HCT116 (cell line): ENCODE results near the gene ILRUN. TPM values are rescaled to one million over a fixed set of nuclear protein-coding genes. Genes with fewer than 3 reads are reported as not detected.
A peak's percentile ranks its signal among the peaks of the same experiment; 100 is the strongest.

Experiments used
- ATAC-seq: fragments of 200-7000 bp; cut with Tn5 transposase; 2 replicates; pipeline ENCODE4 v1.9.1; 2020; ENCODE audit warnings: mild to moderate bottlenecking, moderate library complexity
- BruUV-seq: library from RNA; stranded (reverse); fragments of 400-500 nt; replicated peaks from 2 replicates; lab custom pipeline; 2021; lab: Mats Ljungman, UMichigan
- CTCF ChIA-PET: fragments of 300-600 bp; sonication (Branson Sonifier 250); formaldehyde crosslinking; loops from one replicate; lab custom pipeline; 2021; ENCODE audit warnings: antibody characterized with exemption; lab: Charles Lee
- POLR2A ChIA-PET: fragments of 300-600, 350-600 bp; sonication (Branson Sonifier 250); formaldehyde crosslinking; loops from one replicate; lab custom pipeline; 2021; ENCODE audit warnings: antibody characterized with exemption; lab: Charles Lee
- RAD21 ChIA-PET, 2 experiments: fragments of 300-600 bp; sonication (Branson Sonifier 250); formaldehyde crosslinking; loops; one replicate each; lab custom pipeline; 2023; ENCODE audit warnings: low total read pairs in 2 of 2; ENCODE audit not compliant: uncharacterized antibody in 2 of 2, unreplicated experiment in 2 of 2, low non-redundant PET in 1 of 2; lab: Charles Lee
- DNase-seq: peaks from one replicate; pipeline ENCODE4 v3.0.0-alpha.2; 2010; ENCODE audit warnings: low read depth, low spot score
- H2AFZ ChIP-seq: fragments of 200-600 bp; shearing (Covaris generic), sonication (generic); 2 replicates; pipeline ENCODE4 v1.6.1; 2017; ENCODE audit warnings: low read depth, mixed run types, mixed read lengths, antibody characterized with exemption, low read length; ENCODE audit not compliant: poor library complexity, severe bottlenecking
- H3K27ac ChIP-seq: 2 replicates; pipeline ENCODE4 v1.5.1; 2012; ENCODE audit warnings: low read depth, low read length
- H3K27me3 ChIP-seq: fragments of 200-600 bp; sonication (generic); 2 replicates; pipeline ENCODE4 v1.6.1; 2016; ENCODE audit warnings: mixed run types, low read length, mixed read lengths; ENCODE audit not compliant: insufficient read depth
- H3K36me3 ChIP-seq, 2 experiments: fragments of 200-500 bp in 1 of 2; fragments of 200-600 bp in 1 of 2; sonication (Bioruptor generic) in 1 of 2; sonication (generic) in 1 of 2; 2 replicates each; pipeline versions ENCODE4 v1.5.1 to v1.6.1; 2014 to 2016; ENCODE audit warnings: low read length in 2 of 2, inconsistent platforms in 1 of 2, mixed read lengths in 1 of 2, mixed run types in 1 of 2; ENCODE audit not compliant: insufficient read depth in 2 of 2, control insufficient read depth in 1 of 2
- H3K4me1 ChIP-seq, 2 experiments: fragments of 200-600 bp in 1 of 2; sonication (generic) in 1 of 2; 2 replicates each; pipeline versions ENCODE4 v1.5.1 to v1.6.1; 2012 to 2017; ENCODE audit warnings: low read length in 2 of 2, inconsistent platforms in 1 of 2, mild to moderate bottlenecking in 1 of 2, mixed read lengths in 1 of 2, mixed run types in 1 of 2, moderate library complexity in 1 of 2; ENCODE audit not compliant: insufficient read depth in 2 of 2, control insufficient read depth in 1 of 2
- H3K4me2 ChIP-seq: fragments of 200-600 bp; sonication (generic); 2 replicates; pipeline ENCODE4 v1.6.1; 2017; ENCODE audit warnings: mixed run types, low read length, mixed read lengths
- H3K4me3 ChIP-seq, 2 experiments: fragments of 200-600 bp in 1 of 2; sonication (generic) in 1 of 2; replicated peaks in 1 of 2; 2 replicates each; pipeline ENCODE4 v1.5.1; 2011 to 2016; ENCODE audit warnings: low read length in 2 of 2, control low read depth in 1 of 2, low read depth in 1 of 2, mild to moderate bottlenecking in 1 of 2, mixed read lengths in 1 of 2, mixed run types in 1 of 2
- H3K79me2 ChIP-seq: fragments of 200-600 bp; sonication (generic); 2 replicates; pipeline ENCODE4 v1.6.1; 2017; ENCODE audit warnings: mild to moderate bottlenecking, mixed run types, low read length, moderate library complexity, mixed read lengths; ENCODE audit not compliant: insufficient read depth
- H3K9ac ChIP-seq: fragments of 200-600 bp; sonication (generic); 2 replicates; pipeline ENCODE4 v1.6.1; 2016; ENCODE audit warnings: low read length, mixed read lengths
- H3K9me2 ChIP-seq: fragments of 200-600 bp; sonication (generic), shearing (Covaris generic); 2 replicates; pipeline ENCODE4 v1.6.1; 2017; ENCODE audit warnings: mixed run types, mild to moderate bottlenecking, moderate library complexity; ENCODE audit not compliant: insufficient read depth
- H3K9me3 ChIP-seq, 2 experiments: fragments of 200-500 bp in 1 of 2; fragments of 200-600 bp in 1 of 2; sonication (Bioruptor generic) in 1 of 2; sonication (generic) in 1 of 2; 2 replicates each; pipeline ENCODE4 v1.6.1; 2014 to 2017; ENCODE audit warnings: low read length in 2 of 2, mixed read lengths in 2 of 2, inconsistent platforms in 1 of 2, low read depth in 1 of 2, mild to moderate bottlenecking in 1 of 2, mixed run types in 1 of 2, moderate library complexity in 1 of 2; ENCODE audit not compliant: control insufficient read depth in 1 of 2, insufficient read depth in 1 of 2
- H4K20me1 ChIP-seq: fragments of 200-600 bp; sonication (generic), shearing (Covaris generic); 2 replicates; pipeline ENCODE4 v1.6.1; 2017; ENCODE audit warnings: mixed run types, mild to moderate bottlenecking, moderate library complexity; ENCODE audit not compliant: insufficient read depth
- CBX3 ChIP-seq: IDR thresholded peaks from 2 replicates; pipeline ENCODE4 v1.6.1; 2012; ENCODE audit warnings: low read depth
- EZH2 ChIP-seq: fragments of 200-600 bp; sonication (generic); IDR thresholded peaks from 2 replicates; pipeline ENCODE4 v1.6.1; 2017; ENCODE audit warnings: antibody characterized with exemption, mixed run types
- EZH2phosphoT487 ChIP-seq: fragments of 200-600 bp; IDR thresholded peaks from 2 replicates; pipeline ENCODE4 v1.6.1; 2018; ENCODE audit warnings: antibody characterized with exemption, borderline replicate concordance
- JUND ChIP-seq: IDR thresholded peaks from 2 replicates; pipeline ENCODE4 v1.6.1; 2012
- POLR2A ChIP-seq: IDR thresholded peaks from 2 replicates; pipeline ENCODE4 v1.7.0; 2011; ENCODE audit warnings: borderline replicate concordance; ENCODE audit not compliant: insufficient read depth, insufficient read length; ENCODE audit errors: extremely low read depth
- POLR2AphosphoS5 ChIP-seq: IDR thresholded peaks from 2 replicates; pipeline ENCODE4 v1.6.1; 2011; ENCODE audit warnings: mild to moderate bottlenecking, low read depth, low read length, moderate library complexity
- SRF ChIP-seq: IDR thresholded peaks from 2 replicates; pipeline ENCODE4 v1.6.1; 2012; ENCODE audit warnings: low read depth
- TCF7L2 ChIP-seq: IDR thresholded peaks from 2 replicates; pipeline ENCODE4 v1.7.0; 2011; ENCODE audit warnings: borderline replicate concordance, inconsistent platforms; ENCODE audit not compliant: insufficient read depth, insufficient read length; ENCODE audit errors: extremely low read depth
- ZNF274 ChIP-seq: fragments of 200-500 bp; sonication (Bioruptor generic); IDR thresholded peaks from 2 replicates; pipeline ENCODE4 v1.6.1; 2014; ENCODE audit warnings: mild to moderate bottlenecking, low read depth, low read length, inconsistent platforms
- intact Hi-C: fragments of 100-400 bp; cut with micrococcal nuclease; formaldehyde crosslinking; loops from 2 replicates; pipeline ENCODE4 v1.10.0; 2022
- total RNA-seq: library from RNA; stranded (reverse); gene quantifications from one replicate; pipeline ENCODE4 v1.2.1, GENCODE V29; 2021; ENCODE audit not compliant: unreplicated experiment
- TF ChIP-seq, protein P1 (sequence below): IDR thresholded peaks from 2 replicates; pipeline ENCODE4 v1.6.1; 2012
- TF ChIP-seq, protein P2 (sequence below), 3 experiments: fragments of 200-600 bp in 1 of 3; sonication (generic) in 1 of 3; IDR thresholded peaks in 2 of 3; conservative IDR thresholded peaks in 1 of 3; 2 replicates each; pipeline ENCODE4 v1.5.1; 2012 to 2017; ENCODE audit warnings: low read depth in 2 of 3, low read length in 2 of 3, antibody characterized with exemption in 1 of 3, borderline replicate concordance in 1 of 3, control low read depth in 1 of 3, mild to moderate bottlenecking in 1 of 3, mixed read lengths in 1 of 3, mixed run types in 1 of 3, moderate library complexity in 1 of 3; ENCODE audit not compliant: insufficient read depth in 1 of 3
- TF ChIP-seq, protein P3 (sequence below): IDR thresholded peaks from 2 replicates; pipeline ENCODE4 v1.6.1; 2011; ENCODE audit warnings: mild to moderate bottlenecking, low read length, moderate library complexity; ENCODE audit not compliant: insufficient replicate concordance; ENCODE audit errors: extremely low read depth

Gene ILRUN
- total RNA-seq, 1 experiment from 2014 or later: 51.9 TPM

DNA sequence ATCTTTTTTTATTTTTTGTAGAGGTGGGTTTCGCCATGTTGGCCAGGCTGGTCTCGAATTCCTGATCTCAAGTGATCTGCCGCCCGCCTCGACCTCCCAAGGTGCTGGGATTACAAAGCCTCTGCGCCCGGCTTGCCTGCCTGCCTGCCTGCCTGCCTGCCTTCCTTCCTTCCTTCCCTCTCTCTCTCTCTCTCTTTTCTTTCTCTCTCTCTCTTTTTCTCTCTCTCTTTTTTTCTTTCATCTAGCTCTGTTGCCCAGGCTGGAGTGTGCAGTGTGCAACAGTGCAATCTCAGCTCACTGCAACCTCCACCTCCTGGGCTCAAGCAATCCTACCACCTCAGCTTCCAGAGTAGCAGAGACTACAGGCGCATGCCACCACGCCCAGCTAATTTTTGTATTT, 4.6 kb upstream of the ILRUN start:
- Histone ChIP-seq H3K27me3 (no peaks in the 10 kb centered on the region), H3K4me1 (peaks cover 0 to 12% of the 10 kb centered on the region in 2 experiments; a peak in 3 of 4 replicates), H4K20me1 (no peaks in the 10 kb centered on the region), H3K79me2 (peaks cover 3% of the 10 kb centered on the region), H3K4me3 (no peak overlapping the region), H3K36me3 (no peaks in the 10 kb centered on the region), H3K9me2 (no peaks in the 10 kb centered on the region), H2AFZ (no peak overlapping the region), H3K27ac (no peak overlapping the region), H3K9me3 (no peaks in the 10 kb centered on the region), H3K4me2 (no peak overlapping the region), H3K9ac (no peak overlapping the region)
- TF ChIP-seq ZNF274 (no peak), POLR2AphosphoS5 (no peak), TCF7L2 (no peak), JUND (no peak)
- ATAC-seq: no peak
- DNase-seq: no peak
- BruUV-seq: no TSS peak
- ChIA-PET CTCF (no interaction called here), RAD21 (no interaction called here), POLR2A (interaction anchor here (0.7 kb wide), 1 partner anchor 1056 kb away, joined by 3 read pairs; no protein-coding TSS in a partner anchor)
- intact Hi-C loops: no loop called here

DNA sequence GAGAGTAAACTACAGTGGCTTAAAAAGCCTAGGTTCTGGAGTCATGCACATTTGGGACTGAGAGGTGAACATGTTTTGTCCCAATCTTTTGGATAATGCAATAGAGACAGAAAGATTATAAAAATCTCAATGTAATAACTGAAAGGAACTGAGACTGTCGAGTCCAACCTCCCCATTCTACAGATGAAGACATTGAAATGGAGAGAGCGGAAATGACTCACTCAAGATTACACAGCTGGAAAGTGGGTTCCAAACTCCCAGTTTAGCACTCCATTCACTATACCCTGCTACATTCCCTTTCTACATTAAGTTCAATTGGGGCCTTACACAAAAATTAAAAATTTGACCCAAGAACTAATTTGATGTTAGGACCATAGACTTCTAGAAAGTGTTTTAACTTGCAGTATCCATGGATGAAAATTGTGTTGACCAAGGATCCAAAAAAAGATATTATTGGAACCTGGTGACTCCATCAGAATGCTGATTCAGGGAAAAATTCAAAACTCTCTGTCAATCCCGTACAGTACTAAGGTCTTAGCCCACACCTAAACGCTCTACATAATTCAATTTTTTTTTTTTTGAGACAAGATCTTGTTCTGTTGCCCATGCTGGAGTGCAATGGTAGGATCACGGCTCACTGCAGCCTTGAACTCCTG, 1.5 kb upstream of the ILRUN start:
- Histone ChIP-seq H3K4me2 (peak overlapping the region; percentile 90; the same call in 1 of the 2 replicates), H3K9me2 (no peaks in the 10 kb centered on the region), H3K9ac (no peak overlapping the region), H3K27me3 (no peaks in the 10 kb centered on the region), H3K79me2 (peaks cover 34% of the 10 kb centered on the region), H3K9me3 (no peaks in the 10 kb centered on the region), H3K4me3 (no peak overlapping the region), H3K4me1 (peaks cover 0 to 18% of the 10 kb centered on the region in 2 experiments; a peak in 3 of 4 replicates), H3K36me3 (no peaks in the 10 kb centered on the region), H2AFZ (no peak overlapping the region), H4K20me1 (no peaks in the 10 kb centered on the region), H3K27ac (no peak overlapping the region)
- ATAC-seq (no peak), DNase-seq (no peak)
- ChIA-PET POLR2A (no interaction called here), CTCF (no interaction called here), RAD21 (no interaction called here)
- intact Hi-C loops: loop anchor here (2.0 kb wide), 1 partner anchor 59 kb away; the partner anchor contains the start of gene SNRPC
- BruUV-seq: no TSS peak
- no peak for TF ChIP-seq EZH2
- no peak for TF ChIP-seq POLR2A
- no peak for TF ChIP-seq JUND
- TF ChIP-seq CBX3: no peak
- TF ChIP-seq, protein P1, sequence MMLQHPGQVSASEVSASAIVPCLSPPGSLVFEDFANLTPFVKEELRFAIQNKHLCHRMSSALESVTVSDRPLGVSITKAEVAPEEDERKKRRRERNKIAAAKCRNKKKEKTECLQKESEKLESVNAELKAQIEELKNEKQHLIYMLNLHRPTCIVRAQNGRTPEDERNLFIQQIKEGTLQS: no peak
- no peak for TF ChIP-seq SRF
- no peak for TF ChIP-seq EZH2phosphoT487
- TF ChIP-seq, protein P2, sequence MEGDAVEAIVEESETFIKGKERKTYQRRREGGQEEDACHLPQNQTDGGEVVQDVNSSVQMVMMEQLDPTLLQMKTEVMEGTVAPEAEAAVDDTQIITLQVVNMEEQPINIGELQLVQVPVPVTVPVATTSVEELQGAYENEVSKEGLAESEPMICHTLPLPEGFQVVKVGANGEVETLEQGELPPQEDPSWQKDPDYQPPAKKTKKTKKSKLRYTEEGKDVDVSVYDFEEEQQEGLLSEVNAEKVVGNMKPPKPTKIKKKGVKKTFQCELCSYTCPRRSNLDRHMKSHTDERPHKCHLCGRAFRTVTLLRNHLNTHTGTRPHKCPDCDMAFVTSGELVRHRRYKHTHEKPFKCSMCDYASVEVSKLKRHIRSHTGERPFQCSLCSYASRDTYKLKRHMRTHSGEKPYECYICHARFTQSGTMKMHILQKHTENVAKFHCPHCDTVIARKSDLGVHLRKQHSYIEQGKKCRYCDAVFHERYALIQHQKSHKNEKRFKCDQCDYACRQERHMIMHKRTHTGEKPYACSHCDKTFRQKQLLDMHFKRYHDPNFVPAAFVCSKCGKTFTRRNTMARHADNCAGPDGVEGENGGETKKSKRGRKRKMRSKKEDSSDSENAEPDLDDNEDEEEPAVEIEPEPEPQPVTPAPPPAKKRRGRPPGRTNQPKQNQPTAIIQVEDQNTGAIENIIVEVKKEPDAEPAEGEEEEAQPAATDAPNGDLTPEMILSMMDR (IDR thresholded peaks at IDR 0.05 in 2 of 3, conservative IDR thresholded peaks at IDR 0.05 in 1 of 3; ENCODE audit: borderline replicate concordance in 1 of 3, insufficient read depth in 1 of 3, low read depth in 2 of 3, low read length in 2 of 3): no peak
- TF ChIP-seq POLR2AphosphoS5: no peak
- TF ChIP-seq, protein P3, sequence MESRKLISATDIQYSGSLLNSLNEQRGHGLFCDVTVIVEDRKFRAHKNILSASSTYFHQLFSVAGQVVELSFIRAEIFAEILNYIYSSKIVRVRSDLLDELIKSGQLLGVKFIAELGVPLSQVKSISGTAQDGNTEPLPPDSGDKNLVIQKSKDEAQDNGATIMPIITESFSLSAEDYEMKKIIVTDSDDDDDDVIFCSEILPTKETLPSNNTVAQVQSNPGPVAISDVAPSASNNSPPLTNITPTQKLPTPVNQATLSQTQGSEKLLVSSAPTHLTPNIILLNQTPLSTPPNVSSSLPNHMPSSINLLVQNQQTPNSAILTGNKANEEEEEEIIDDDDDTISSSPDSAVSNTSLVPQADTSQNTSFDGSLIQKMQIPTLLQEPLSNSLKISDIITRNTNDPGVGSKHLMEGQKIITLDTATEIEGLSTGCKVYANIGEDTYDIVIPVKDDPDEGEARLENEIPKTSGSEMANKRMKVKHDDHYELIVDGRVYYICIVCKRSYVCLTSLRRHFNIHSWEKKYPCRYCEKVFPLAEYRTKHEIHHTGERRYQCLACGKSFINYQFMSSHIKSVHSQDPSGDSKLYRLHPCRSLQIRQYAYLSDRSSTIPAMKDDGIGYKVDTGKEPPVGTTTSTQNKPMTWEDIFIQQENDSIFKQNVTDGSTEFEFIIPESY: no peak
- TF ChIP-seq TCF7L2: no peak
